Keratinocyte (primary cell): ENCODE results near the gene C1orf232. TPM values are rescaled to one million over a fixed set of nuclear protein-coding genes. Genes with fewer than 3 reads are reported as not detected.

Source experiments
- DNase-seq: peaks from one replicate; pipeline ENCODE4 v3.0.0-alpha.2; 2011; ENCODE audit warnings: low read depth, missing footprints, low spot score
- FAIRE-seq: peaks from 2 replicates; lab custom pipeline; 2011; peaks lifted over from hg19 to GRCh38; lab: Jason Lieb, UNC
- H2AFZ ChIP-seq: 2 replicates; pipeline ENCODE4 v1.6.0; 2012; ENCODE audit warnings: low read length, control low read depth, inconsistent platforms; ENCODE audit not compliant: control insufficient read depth
- H3K27ac ChIP-seq: 2 replicates; pipeline ENCODE4 v1.5.1; 2011; ENCODE audit warnings: low read length; ENCODE audit not compliant: control insufficient read depth, insufficient read depth
- H3K27me3 ChIP-seq: 3 replicates; pipeline ENCODE4 v1.6.0; 2011; ENCODE audit warnings: low read length; ENCODE audit not compliant: control insufficient read depth, insufficient read depth; ENCODE audit errors: extremely low read depth
- H3K36me3 ChIP-seq, 2 experiments: 2 replicates in 1 of 2; 3 replicates in 1 of 2; pipeline ENCODE4 v1.5.1; 2011; ENCODE audit warnings: low read length in 2 of 2, mild to moderate bottlenecking in 1 of 2; ENCODE audit not compliant: control insufficient read depth in 2 of 2, insufficient read depth in 2 of 2; ENCODE audit errors: extremely low read depth in 1 of 2
- H3K4me1 ChIP-seq: 3 replicates; pipeline ENCODE4 v1.5.1; 2011; ENCODE audit warnings: low read length; ENCODE audit not compliant: control insufficient read depth, insufficient read depth; ENCODE audit errors: extremely low read depth
- H3K4me2 ChIP-seq: 3 replicates; pipeline ENCODE4 v1.6.0; 2011; ENCODE audit warnings: low read depth, low read length; ENCODE audit not compliant: control insufficient read depth, insufficient read depth; ENCODE audit errors: extremely low read depth
- H3K4me3 ChIP-seq, 3 experiments: fragments of 200-600 bp in 1 of 3; sonication (generic) in 1 of 3; 2 replicates in 2 of 3; 3 replicates in 1 of 3; pipeline ENCODE4 v1.5.1; 2011 to 2016; ENCODE audit warnings: low read length in 3 of 3, mild to moderate bottlenecking in 3 of 3, control low read depth in 2 of 3, inconsistent platforms in 1 of 3, low read depth in 1 of 3, mixed read lengths in 1 of 3, mixed run types in 1 of 3, moderate library complexity in 1 of 3; ENCODE audit not compliant: control insufficient read depth in 2 of 3, insufficient read depth in 2 of 3; ENCODE audit errors: extremely low read depth in 1 of 3
- H3K79me2 ChIP-seq: 2 replicates; pipeline ENCODE4 v1.6.0; 2012; ENCODE audit warnings: low read length; ENCODE audit not compliant: control insufficient read depth, insufficient read depth
- H3K9ac ChIP-seq: 3 replicates; pipeline ENCODE4 v1.6.0; 2011; ENCODE audit warnings: low read length; ENCODE audit not compliant: control insufficient read depth, insufficient read depth; ENCODE audit errors: extremely low read depth
- H3K9me1 ChIP-seq: 3 replicates; pipeline ENCODE4 v1.6.0; 2011; ENCODE audit warnings: low read length; ENCODE audit not compliant: control insufficient read depth, insufficient read depth; ENCODE audit errors: extremely low read depth
- H3K9me3 ChIP-seq: 2 replicates; pipeline ENCODE4 v1.5.1; 2012; ENCODE audit warnings: low read depth, low read length; ENCODE audit not compliant: control insufficient read depth
- H4K20me1 ChIP-seq: 3 replicates; pipeline ENCODE4 v1.6.0; 2011; ENCODE audit warnings: low read length; ENCODE audit not compliant: control insufficient read depth, insufficient read depth; ENCODE audit errors: extremely low read depth
- CTCF ChIP-seq, 3 experiments: IDR thresholded peaks in 1 of 3; conservative IDR thresholded peaks in 1 of 3; optimal IDR thresholded peaks in 1 of 3; 2 replicates in 2 of 3; 3 replicates in 1 of 3; pipeline versions ENCODE3 to v1.5.1; 2011; ENCODE audit warnings: low read length in 3 of 3, mild to moderate bottlenecking in 3 of 3, moderate library complexity in 2 of 3, control low read depth in 1 of 3, inconsistent platforms in 1 of 3; ENCODE audit not compliant: insufficient read depth in 2 of 3; ENCODE audit errors: extremely low read depth in 1 of 3
- EZH2 ChIP-seq: IDR thresholded peaks from one replicate; pipeline ENCODE4 v1.6.1; 2012; ENCODE audit warnings: inconsistent platforms, mild to moderate bottlenecking, low read length, moderate library complexity
- dilution Hi-C: fragments of 300-500 bp; cut with MboI; formaldehyde crosslinking; loops from one replicate; pipeline ENCODE4 v1.7.0; 2020; ENCODE audit warnings: low sequenced_read_pairs; ENCODE audit not compliant: extremely low pct_ligation_motif_present
- polyA plus RNA-seq, 5 experiments: library from polyadenylated mRNA; depleted of rRNA in 3 of 5; stranded (reverse) in 3 of 5; stranded (forward) in 1 of 5; unstranded in 1 of 5; fragments of >200 nt; gene quantifications; 1 replicate in 1 of 5; 2 replicates in 3 of 5; 3 replicates in 1 of 5; pipeline versions ENCODE4 v1.2.1 to v1.2.3, GENCODE V29; 2011 to 2012; ENCODE audit warnings: missing spikeins in 2 of 5, low read depth in 1 of 5, low replicate concordance in 1 of 5

C1orf232 gene
- polyA plus RNA-seq, 1 donor (not counting 4 experiments of a cell fraction or from before 2014, with no cell fraction given): not detected

- dilution Hi-C loops: no loop called here
- H3K27ac ChIP-seq: peak overlapping the region; percentile 60
These were observed 1.7 kb upstream of the C1orf232 start for GRCh38 chr1:26170472-26170821.

GRCh38 chr1:26169669-26170471 lies 1.1 kb upstream of the C1orf232 start, which contains the start of gene ZNF593:
Gene ZNF593 (plus strand): TSS chr1:26169908. CDS start chr1:26169984, 76 bp downstream.
- Histone ChIP-seq H3K79me2 (peaks cover 17% of the 10 kb centered on the region), H3K4me2 (peak within 1 kb of the TSS; percentile 78), H3K9me3 (no peaks in the 10 kb centered on the region), H3K36me3 (peaks cover 0 to 10% of the 10 kb centered on the region in 2 experiments), H3K27ac (peak within 1 kb of the TSS; percentile 60), H3K4me3 (peak within 1 kb of the TSS; percentile 64 to 94 (median 80)), H3K4me1 (peaks cover 11% of the 10 kb centered on the region), H3K9me1 (no peaks in the 10 kb centered on the region), H3K9ac (peak within 1 kb of the TSS; percentile 89), H2AFZ (peak within 1 kb of the TSS; percentile 85), H4K20me1 (no peaks in the 10 kb centered on the region), H3K27me3 (no peaks in the 10 kb centered on the region)
- DNase-seq (peak; percentile 55), FAIRE-seq (peak; percentile 39)
- TF ChIP-seq EZH2 (no peak), CTCF (optimal IDR thresholded peaks at IDR 0.05 in 1 of 3, IDR thresholded peaks at IDR 0.05 in 1 of 3, conservative IDR thresholded peaks at IDR 0.05 in 1 of 3; ENCODE audit: extremely low read depth in 1 of 3, insufficient read depth in 2 of 3, low read length in 3 of 3) (peak; percentile 77 to 99 (median 92))
- dilution Hi-C loops: no loop called here

More at GRCh38 chr1:26170472-26170821, 1.7 kb upstream of the C1orf232 start:
- Histone ChIP-seq H3K79me2 (peaks cover 17% of the 10 kb centered on the region), H3K9me1 (no peaks in the 10 kb centered on the region), H3K4me1 (peaks cover 11% of the 10 kb centered on the region), H3K4me2 (peak overlapping the region; percentile 78), H3K4me3 (peak overlapping the region; percentile 64 to 94 (median 80)), H4K20me1 (no peaks in the 10 kb centered on the region), H3K36me3 (peaks cover 0 to 10% of the 10 kb centered on the region in 2 experiments), H3K9ac (peak overlapping the region; percentile 89), H3K27me3 (no peaks in the 10 kb centered on the region), H3K9me3 (no peaks in the 10 kb centered on the region), H2AFZ (peak overlapping the region; percentile 85)
- no peak for TF ChIP-seq EZH2
- TF ChIP-seq CTCF (optimal IDR thresholded peaks at IDR 0.05 in 1 of 3, IDR thresholded peaks at IDR 0.05 in 1 of 3, conservative IDR thresholded peaks at IDR 0.05 in 1 of 3; ENCODE audit: extremely low read depth in 1 of 3, insufficient read depth in 2 of 3, low read length in 3 of 3): no peak
- FAIRE-seq (no peak), DNase-seq (no peak)
